Measurements from ENCODE around the gene GPR17.

Gene GPR17

DNA sequence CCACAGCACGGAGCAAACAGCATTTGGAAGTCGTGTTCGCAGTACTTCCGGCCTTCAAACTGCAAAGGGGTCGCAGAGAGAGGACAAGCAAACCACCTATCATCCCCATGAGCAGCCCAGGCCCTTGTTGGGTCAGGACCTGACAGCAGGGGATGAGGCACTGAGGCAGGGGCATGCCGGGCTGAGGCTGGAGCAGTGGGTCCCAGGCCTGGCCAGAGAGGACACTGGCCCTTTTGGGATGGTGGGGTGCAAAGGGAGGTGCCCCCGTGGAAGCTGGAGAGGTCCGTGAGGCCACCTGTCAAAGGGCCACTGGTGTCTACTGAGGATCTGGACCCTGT, 8.9 kb downstream of the GPR17 start:
- DNase-seq, result no peak

DNA sequence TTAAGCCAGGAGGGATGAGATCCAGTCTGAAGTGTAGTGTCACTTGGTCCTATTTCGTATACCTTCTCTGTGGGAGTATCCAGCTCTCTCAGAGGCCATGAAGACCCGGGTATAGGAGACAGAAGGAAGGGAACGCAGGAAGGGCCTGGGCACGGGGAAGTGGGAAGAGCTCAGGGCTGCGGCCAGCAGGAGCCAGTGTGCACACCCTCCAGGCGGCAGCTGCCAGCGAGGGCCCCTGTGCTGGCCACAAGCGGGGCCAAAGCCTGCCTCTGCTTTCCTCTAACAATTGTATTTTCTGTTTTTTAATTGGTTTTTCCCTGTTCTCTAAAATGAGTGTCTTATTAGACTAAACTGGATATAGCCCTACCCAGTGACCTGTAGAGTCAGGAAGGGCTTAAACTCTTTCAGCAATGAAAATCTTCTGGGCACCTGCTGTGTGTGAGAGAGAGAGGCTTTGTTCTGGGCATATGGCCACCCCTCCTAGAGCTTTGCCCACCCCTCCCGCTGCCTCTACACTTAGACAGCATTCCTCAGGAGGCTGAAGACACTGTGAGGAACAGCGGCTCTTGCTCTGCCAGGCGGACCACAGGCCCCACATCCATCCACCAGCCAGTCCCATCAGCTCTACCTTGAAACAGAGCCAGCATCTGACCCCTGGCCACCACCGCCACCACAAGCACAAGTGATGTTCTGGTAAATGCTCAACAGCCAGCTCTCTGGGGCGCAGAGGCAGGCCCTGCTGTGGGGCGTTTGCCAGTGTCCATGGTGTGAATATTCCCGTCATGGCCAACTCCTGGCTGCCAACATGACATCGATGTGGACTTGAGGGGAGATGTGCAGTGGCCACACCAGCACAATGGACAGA, 9.5 kb downstream of the GPR17 start:
- no peak for DNase-seq

- no peak for DNase-seq
Observed at GRCh38 chr2:127656569-127657231, 10.7 kb downstream of the GPR17 start.

- DNase-seq, result no peak
Observed at GRCh38 chr2:127657232-127657595, 11.3 kb downstream of the GPR17 start.

DNA sequence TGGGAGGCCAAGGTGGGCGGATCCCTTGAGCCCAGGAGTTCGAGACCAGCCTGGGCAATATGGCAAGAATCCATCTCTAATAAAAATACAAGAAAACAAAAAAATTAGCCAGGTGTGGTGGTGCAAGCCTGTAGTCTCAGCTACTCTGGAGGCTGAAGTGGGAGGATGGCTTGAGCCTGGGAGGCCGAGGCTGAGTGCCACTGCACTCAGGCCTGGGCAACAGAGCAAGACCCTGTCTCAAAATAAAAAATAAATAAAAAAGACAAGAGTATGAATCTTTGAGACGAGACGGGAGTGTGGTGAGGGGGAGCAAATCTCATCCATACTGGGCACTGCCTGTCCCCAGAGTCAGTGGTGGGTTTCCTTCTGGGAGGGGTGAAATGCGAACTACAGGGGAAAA, 12.2 kb downstream of the GPR17 start:
- no peak for DNase-seq

GRCh38 chr2:127658641-127659407, 12.9 kb downstream of the GPR17 start:
- no peak for DNase-seq

DNA sequence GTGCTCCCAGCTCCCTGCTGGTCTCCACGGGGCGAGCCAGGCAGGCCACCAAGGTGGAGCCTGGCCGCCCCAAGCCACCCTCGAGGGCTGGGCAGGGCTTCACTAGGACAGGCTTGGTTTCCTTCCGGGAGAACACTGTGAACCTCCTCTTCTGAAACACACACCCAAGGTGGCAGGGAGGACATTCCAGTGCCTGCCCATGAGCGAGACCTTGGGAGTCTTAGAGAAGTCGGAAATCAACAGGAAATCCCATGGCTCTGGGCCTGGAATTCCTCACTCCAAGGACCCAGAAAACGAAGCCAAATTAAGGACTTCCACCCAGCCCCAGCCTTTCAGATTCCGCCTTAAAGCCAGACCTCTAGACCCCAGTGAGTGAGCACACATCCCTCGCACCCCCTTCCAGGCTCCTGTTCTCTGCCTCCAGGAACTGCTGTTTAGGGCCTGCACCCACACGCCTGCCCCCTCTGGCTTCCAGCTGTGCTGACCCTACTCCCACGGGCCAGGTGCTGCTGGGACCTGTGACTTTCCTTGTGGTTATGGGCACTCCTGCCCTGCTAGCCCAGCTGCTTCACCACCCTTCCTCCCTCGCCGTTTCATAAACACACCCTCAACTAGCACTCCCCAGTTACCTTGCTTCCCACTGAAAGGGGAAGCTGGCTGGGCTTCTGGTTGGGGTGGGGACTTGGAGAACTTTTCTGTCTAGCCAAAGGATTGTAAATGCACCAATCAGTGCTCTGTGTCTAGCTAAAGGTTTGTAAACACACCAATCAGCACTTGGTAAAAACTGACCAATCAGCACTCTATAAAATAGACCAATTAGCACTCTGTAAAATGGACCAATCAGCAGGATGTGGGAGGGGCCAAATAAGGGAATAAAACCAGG, 13.7 kb downstream of the GPR17 start:
- no peak for DNase-seq

DNA sequence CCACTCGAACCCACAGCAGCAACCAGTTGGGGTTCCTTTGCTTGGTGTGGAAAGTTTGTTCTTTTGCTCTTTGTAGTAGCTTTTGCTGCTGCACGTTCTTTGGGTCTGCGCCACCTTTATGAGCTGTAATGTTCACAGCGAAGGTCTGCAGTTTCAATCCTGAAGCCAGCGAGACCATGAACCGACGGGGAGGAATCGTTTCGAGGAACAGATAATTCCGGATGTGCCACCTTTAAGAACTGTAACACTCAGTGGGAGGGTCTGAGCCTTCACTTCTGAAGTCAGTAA, 14.3 kb downstream of the GPR17 start:
- DNase-seq, result no peak

- peak in 5 of 14 donors; percentile 33 to 60 (median 39) for DNase-seq
Observed at GRCh38 chr2:127661072-127661649, 15.2 kb downstream of the GPR17 start.

DNA sequence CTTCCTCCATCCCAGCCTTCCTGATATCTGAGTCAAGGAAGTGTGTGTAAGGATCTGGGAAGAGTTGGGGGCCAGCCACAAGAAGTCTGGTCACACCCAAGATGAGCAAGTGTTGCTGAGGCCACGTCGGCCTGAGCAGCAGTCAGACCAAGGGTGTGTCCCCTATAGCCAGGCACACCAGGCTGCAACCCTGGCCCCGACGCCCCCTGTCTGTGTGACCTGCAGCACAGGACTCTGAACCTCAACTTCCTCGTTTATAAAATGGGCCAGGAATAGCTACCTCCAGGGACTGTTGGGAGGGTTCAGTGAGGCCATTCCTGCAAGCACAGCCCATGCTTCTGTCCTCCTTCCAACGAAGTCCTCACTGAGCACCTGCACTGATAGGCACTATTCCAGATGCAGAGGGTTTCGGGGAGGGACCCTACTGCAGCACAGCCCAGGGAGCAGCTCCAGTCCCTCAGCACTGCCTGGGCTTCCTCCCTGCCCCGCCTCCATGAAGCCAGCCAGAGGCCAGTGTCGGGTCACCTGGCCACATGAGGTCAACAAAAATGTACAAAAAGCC, 16.1 kb downstream of the GPR17 start:
- DNase-seq, result no peak

- no peak for DNase-seq
Observed at GRCh38 chr2:127662937-127663565, 17.1 kb downstream of the GPR17 start.

- no peak for DNase-seq
Observed at GRCh38 chr2:127663566-127664064, 17.7 kb downstream of the GPR17 start.

- DNase-seq, result no peak
Observed at GRCh38 chr2:127664065-127664894, 18.3 kb downstream of the GPR17 start.

- DNase-seq, result no peak
Observed at GRCh38 chr2:127664895-127665225, 18.9 kb downstream of the GPR17 start.

- no peak for DNase-seq
Observed at GRCh38 chr2:127665267-127665893, 19.4 kb downstream of the GPR17 start.

GRCh38 chr2:127669056-127669455, 23.1 kb downstream of the GPR17 start:
- DNase-seq, result no peak

DNA sequence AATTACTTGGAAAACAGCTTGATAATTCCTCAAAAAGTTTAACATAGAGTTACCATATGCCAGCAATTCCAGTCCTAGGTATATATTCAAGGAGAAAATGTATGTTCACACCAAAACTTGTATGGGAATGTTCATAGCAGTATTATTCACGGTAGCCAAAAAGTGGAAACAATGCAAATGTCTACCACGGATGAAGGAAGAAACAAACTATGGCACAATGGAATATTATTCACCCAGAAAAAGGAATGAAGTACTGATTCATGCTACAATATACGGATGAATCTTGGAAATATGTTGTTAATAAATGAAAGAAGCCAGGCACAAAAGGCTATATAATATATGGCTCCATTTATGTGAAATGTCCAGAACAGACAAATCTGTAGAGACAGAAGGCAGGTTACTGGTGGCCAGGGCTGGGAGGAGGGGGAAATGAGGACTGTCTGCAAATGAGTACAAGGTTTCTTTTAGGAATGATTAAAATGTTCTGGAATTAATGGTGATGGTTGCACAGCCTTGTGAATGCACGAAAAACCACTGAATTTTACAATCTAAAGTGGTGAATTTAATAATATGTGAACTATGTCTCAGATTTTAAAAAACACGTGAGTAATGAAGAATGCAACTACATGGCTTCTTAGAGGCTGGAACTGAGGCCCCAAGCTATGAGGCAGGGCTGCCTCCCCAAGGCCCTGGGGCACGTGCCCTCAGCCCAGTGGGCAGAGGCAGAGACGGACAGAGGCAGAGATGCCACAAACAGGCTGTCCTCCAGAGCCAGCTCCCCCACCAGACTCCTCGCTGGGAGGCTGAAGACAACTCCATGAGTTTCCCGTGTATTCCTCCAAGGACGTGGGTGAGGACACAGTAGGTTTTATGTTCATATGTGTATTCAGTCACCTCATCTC, 24.4 kb downstream of the GPR17 start:
- no peak for DNase-seq

GRCh38 chr2:127670957-127671290, 25.0 kb downstream of the GPR17 start:
- no peak for DNase-seq

All from C1 segment of cervical spinal cord (tissue), 14 donors.